GM19438 (cell line): Measurements from ENCODE around the gene NOXA1.

ENCODE experiments used
- ATAC-seq: cut with Tn5 transposase; IDR thresholded peaks from one replicate; pipeline ENCODE4 v1.9.1; 2021; ENCODE audit warnings: low read depth; ENCODE audit not compliant: unreplicated experiment

The NOXA1 gene

DNA sequence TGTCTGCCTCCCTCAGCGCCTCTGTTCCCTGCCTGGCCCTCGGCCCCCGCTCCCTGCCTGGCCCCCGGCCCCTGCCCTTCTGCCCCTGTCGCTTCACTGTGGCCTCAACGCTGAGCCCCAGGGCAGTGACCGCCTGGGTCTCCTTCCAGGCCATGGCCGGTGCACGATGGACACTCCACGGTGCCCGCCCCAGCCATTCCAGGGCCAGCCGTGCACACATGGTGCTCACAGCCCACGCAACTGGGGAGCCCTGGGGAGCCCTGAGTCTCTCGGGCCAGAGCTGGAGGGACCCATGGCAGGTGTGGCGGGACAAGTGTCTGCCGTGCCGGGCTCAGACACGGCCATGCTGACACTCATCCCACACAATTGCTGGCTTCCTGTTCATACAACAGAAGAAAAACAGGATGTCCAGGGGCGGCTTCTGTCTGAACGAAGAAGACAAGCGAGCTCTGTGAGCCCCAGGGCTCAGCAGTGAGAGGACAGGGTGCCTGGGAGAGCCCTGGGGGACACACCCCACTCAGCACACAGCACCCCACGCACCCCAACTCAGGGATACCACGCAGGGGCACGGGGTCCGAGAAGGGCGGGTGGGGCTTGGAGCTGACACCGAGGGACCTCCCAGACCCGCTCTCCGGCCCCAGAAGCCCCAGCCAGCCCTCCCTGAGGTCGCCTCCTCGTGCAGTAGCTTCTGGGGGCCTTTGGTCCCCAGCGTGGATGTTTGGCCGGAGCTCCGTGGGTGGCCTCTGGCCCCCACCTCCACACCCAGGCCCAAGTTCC is 35.9 kb upstream of the NOXA1 start:
- no peak for ATAC-seq

- no peak for ATAC-seq
Measured at GRCh38 chr9:137387891-137388560, 35.2 kb upstream of the NOXA1 start.

GRCh38 chr9:137388589-137389427 is 34.4 kb upstream of the NOXA1 start:
- ATAC-seq, result no peak

GRCh38 chr9:137389428-137389746 is 33.8 kb upstream of the NOXA1 start:
- no peak for ATAC-seq

GRCh38 chr9:137390553-137391410 is 32.4 kb upstream of the NOXA1 start:
- no peak for ATAC-seq

- ATAC-seq, result no peak
Measured at GRCh38 chr9:137391411-137391754, 31.8 kb upstream of the NOXA1 start.

- no peak for ATAC-seq
Measured at GRCh38 chr9:137392232-137393007, 30.8 kb upstream of the NOXA1 start.

DNA sequence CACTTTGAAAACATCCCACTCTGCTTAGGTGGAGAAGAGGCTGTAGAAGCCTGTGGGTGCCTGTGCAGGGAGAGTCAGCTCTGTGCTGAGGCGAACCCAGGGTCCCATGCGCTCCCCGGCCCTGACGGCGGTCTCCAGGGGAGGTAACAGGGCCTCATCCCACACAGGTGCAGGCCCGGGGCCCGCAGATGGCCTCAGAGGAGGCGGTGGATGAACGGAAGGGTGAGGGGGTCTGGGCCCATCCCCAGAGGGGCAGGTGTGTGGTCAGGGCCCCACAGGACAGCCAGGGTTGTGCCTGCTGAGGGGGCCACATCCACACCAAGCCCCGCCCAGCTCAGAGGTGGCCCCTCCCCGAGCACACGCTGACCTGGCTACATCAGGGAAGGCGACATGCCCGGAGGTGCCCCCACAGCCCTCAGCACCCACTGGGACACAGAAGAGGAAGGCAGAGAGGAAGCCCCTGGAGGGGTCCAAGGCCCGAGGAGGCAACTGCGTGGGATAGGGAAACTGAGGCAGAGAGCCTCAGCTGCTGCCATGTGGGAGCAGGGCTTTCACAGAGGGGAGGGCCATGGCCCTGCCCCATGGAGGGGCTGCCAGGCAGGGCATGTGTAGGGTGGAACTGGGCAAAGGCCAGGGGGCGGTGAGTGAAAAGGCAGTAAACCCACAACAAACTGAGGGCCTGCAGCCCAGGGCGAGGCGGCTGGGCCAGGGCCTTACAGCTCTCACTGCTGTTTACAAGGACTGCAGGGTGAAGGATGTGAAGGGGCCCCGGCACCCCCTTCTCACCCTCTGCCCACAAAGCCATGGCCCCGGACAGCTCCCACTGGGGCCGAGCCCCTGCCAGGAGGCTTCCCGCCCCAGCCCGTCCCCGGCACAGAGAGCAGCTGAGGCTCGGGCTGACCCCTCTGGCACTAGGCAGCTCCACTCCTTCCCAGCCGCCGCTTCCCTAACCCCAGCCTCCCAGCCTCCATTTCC is 29.7 kb upstream of the NOXA1 start:
- ATAC-seq, result no peak

GRCh38 chr9:137394866-137395665 is 28.1 kb upstream of the NOXA1 start:
- ATAC-seq, result no peak

- no peak for ATAC-seq
Measured at GRCh38 chr9:137395666-137396010, 27.6 kb upstream of the NOXA1 start.

DNA sequence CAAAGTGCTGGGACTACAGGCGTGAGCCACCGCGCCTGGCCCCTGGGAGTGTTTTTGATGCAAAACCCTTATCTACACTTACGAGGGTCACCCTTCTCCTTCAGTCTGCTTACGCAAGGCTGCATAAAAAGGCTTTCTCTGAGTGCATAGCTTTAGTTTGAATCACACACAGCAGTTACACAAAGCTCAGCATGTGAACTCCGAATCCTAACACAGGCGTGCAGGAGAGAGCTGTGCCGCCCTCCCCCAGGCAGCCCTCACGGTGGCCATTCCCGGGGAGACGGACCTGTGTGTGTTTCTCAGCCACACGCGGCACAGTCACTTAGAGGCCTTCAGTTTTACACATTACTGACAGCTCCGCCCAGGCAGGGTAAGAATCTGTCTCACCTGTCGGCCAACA is 27.0 kb upstream of the NOXA1 start:
- no peak for ATAC-seq

DNA sequence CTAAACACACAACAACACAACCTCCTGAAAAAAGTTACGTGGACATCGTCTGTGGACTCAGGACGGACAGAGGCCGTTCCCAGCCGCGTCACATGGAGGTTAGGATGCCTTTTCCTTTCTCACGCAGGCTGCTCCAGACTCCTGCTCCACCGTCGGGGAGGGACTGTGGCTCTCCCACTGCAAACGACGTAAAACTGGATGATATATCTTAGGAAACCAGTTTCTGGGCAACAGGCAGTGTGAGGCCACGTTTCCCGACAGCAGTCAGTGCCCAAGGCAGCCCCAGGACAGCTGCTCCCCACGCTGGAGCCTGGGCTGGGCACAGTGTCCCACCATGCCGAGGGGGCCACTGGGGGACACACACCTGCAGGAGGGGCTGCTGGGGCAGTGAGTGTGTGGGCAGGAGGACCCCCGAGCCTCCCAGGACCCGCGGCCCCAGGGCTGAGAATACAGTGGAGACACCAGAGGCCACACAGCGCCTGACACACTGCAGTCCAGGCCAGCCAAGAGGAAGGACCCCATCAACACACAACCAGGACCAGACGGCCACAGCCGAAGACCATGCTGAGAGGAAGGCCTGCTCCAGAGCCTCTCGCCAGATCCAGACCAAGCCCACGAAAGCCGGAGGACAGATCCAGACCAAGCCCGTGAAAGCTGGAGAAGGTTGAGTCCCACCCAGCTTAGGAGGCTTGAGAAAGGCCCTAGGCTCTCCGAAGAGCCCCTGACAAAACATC is 26.4 kb upstream of the NOXA1 start:
- ATAC-seq, result no peak

GRCh38 chr9:137397675-137398423 is 25.3 kb upstream of the NOXA1 start:
- no peak for ATAC-seq

GRCh38 chr9:137398561-137399468 is 24.4 kb upstream of the NOXA1 start:
- no peak for ATAC-seq

- no peak for ATAC-seq
Measured at GRCh38 chr9:137402746-137403145, 20.4 kb upstream of the NOXA1 start.

DNA sequence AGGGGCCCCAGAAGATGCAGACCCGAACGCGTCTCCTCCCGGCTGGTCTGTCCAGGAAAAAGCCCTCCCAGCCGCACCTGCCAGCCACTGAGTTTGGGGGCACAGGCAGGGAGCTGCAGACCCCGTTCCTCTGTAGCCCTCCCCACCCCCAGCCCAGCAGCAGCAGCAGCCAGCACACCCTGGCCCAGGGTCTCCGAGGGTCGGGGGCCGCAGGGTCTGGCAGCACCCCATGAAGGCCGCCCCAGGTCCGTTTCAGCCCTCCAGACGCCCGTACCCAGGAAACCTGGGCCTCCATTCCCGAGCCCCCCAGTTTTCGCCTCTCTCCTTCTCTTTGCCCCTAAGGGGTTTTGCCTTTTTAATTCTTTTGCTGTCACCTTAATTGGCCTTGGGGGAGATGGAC is 19.9 kb upstream of the NOXA1 start:
- ATAC-seq, result no peak
